H1 (cell line): ENCODE measurements around the gene DLG5. TPM values are rescaled to one million over a fixed set of nuclear protein-coding genes. Genes with fewer than 3 reads are reported as not detected.

Source experiments
- CTCF ChIA-PET: fragments of 300-600 bp; sonication (Branson Sonifier 250); formaldehyde crosslinking; loops from one replicate; lab custom pipeline; 2021; ENCODE audit not compliant: partially characterized antibody; lab: Charles Lee
- POLR2A ChIA-PET: fragments of 300-600 bp; sonication (Branson Sonifier 250); formaldehyde crosslinking; loops from one replicate; lab custom pipeline; 2021; ENCODE audit warnings: inconsistent platforms; ENCODE audit not compliant: partially characterized antibody; lab: Charles Lee
- DNase-seq, 2 experiments: peaks; one replicate each; pipeline versions ENCODE4 v3.0.0 to v3.0.0-alpha.2; 2010 to 2022; ENCODE audit warnings: low spot score in 2 of 2, low read depth in 1 of 2, mixed read lengths in 1 of 2
- FAIRE-seq: peaks from 2 replicates; lab custom pipeline; 2011; peaks lifted over from hg19 to GRCh38; lab: Jason Lieb, UNC
- H2AFZ ChIP-seq: 2 replicates; pipeline ENCODE4 v1.8.1; 2012; ENCODE audit warnings: low read length, inconsistent platforms
- H2AK5ac ChIP-seq: 2 replicates; pipeline ENCODE4 v1.6.1; 2013; ENCODE audit warnings: low read depth, low read length
- H2BK120ac ChIP-seq: replicated peaks from 2 replicates; pipeline ENCODE3; 2013; ENCODE audit warnings: low read depth, low read length, inconsistent platforms
- H2BK12ac ChIP-seq: 2 replicates; pipeline ENCODE4 v1.6.1; 2013; ENCODE audit warnings: low read depth, low read length
- H2BK15ac ChIP-seq: 2 replicates; pipeline ENCODE4 v1.6.1; 2013; ENCODE audit warnings: low read length
- H2BK20ac ChIP-seq: 2 replicates; pipeline ENCODE4 v1.6.1; 2013; ENCODE audit warnings: low read length
- H2BK5ac ChIP-seq: 2 replicates; pipeline ENCODE4 v1.6.1; 2013; ENCODE audit warnings: low read depth, low read length
- H3K14ac ChIP-seq: 2 replicates; pipeline ENCODE4 v1.6.1; 2013; ENCODE audit warnings: inconsistent platforms; ENCODE audit not compliant: insufficient read length
- H3K18ac ChIP-seq: 2 replicates; pipeline ENCODE4 v1.6.1; 2013; ENCODE audit warnings: low read length; ENCODE audit errors: extremely low read depth
- H3K23ac ChIP-seq: 2 replicates; pipeline ENCODE4 v1.6.1; 2013; ENCODE audit warnings: inconsistent platforms; ENCODE audit not compliant: insufficient read length
- H3K23me2 ChIP-seq: 2 replicates; pipeline ENCODE4 v1.6.1; 2013; ENCODE audit warnings: low read depth, low read length
- H3K27ac ChIP-seq: 2 replicates; pipeline ENCODE4 v1.6.1; 2011; ENCODE audit warnings: low read depth, low read length, inconsistent platforms
- H3K27me3 ChIP-seq, 4 experiments: replicated peaks in 1 of 4; 1 replicate in 1 of 4; 2 replicates in 3 of 4; pipeline versions ENCODE4 v1.6.1 to v1.8.1; 2011 to 2013; ENCODE audit warnings: low read length in 3 of 4, mild to moderate bottlenecking in 3 of 4, inconsistent platforms in 2 of 4, mixed read lengths in 2 of 4, moderate library complexity in 1 of 4; ENCODE audit not compliant: control insufficient read depth in 3 of 4, insufficient read depth in 3 of 4; ENCODE audit errors: extremely low read depth in 1 of 4
- H3K36me3 ChIP-seq, 4 experiments: 2 replicates each; pipeline versions ENCODE4 v1.6.1 to v1.8.1; 2011 to 2013; ENCODE audit warnings: mild to moderate bottlenecking in 4 of 4, low read length in 3 of 4, moderate library complexity in 2 of 4, control low read depth in 1 of 4, inconsistent platforms in 1 of 4; ENCODE audit not compliant: insufficient read depth in 4 of 4, control insufficient read depth in 2 of 4
- H3K4ac ChIP-seq: replicated peaks from 2 replicates; pipeline ENCODE3; 2013; ENCODE audit warnings: low read length, low read depth, mixed read lengths, inconsistent platforms; ENCODE audit not compliant: insufficient read length
- H3K4me1 ChIP-seq, 4 experiments: replicated peaks in 1 of 4; 1 replicate in 1 of 4; 2 replicates in 3 of 4; pipeline versions ENCODE4 v1.6.1 to v1.8.1; 2011 to 2013; ENCODE audit warnings: low read length in 3 of 4, inconsistent platforms in 2 of 4, mixed read lengths in 1 of 4; ENCODE audit not compliant: insufficient read depth in 4 of 4, control insufficient read depth in 3 of 4
- H3K4me2 ChIP-seq, 2 experiments: 2 replicates each; pipeline versions ENCODE4 v1.6.1 to v1.8.1; 2011 to 2013; ENCODE audit warnings: low read depth in 2 of 2, low read length in 2 of 2, control low read depth in 1 of 2, inconsistent platforms in 1 of 2, mild to moderate bottlenecking in 1 of 2; ENCODE audit not compliant: insufficient read depth in 1 of 2
- H3K4me3 ChIP-seq, 4 experiments: fragments of 200-600, 300-600 bp in 1 of 4; sonication (generic), shearing (Covaris generic), sonication (Bioruptor Twin) in 1 of 4; 2 replicates each; pipeline versions ENCODE4 v1.5.1 to v1.8.1; 2011 to 2016; ENCODE audit warnings: low read length in 4 of 4, low read depth in 3 of 4, control low read depth in 2 of 4, inconsistent platforms in 2 of 4, mild to moderate bottlenecking in 2 of 4, mixed read lengths in 1 of 4, moderate library complexity in 1 of 4; ENCODE audit not compliant: insufficient read depth in 2 of 4; ENCODE audit errors: extremely low read depth in 1 of 4
- H3K56ac ChIP-seq: replicated peaks from 2 replicates; pipeline ENCODE3; 2013; ENCODE audit warnings: low read depth, mild to moderate bottlenecking, mixed read lengths, low read length, inconsistent platforms; ENCODE audit not compliant: insufficient read length
- H3K79me1 ChIP-seq: 2 replicates; pipeline ENCODE4 v1.6.1; 2013; ENCODE audit warnings: low read depth, low read length, control low read depth
- H3K79me2 ChIP-seq, 2 experiments: 2 replicates each; pipeline versions ENCODE4 v1.6.1 to v1.8.1; 2012 to 2013; ENCODE audit warnings: low read length in 2 of 2, mild to moderate bottlenecking in 2 of 2, inconsistent platforms in 1 of 2; ENCODE audit not compliant: insufficient read depth in 2 of 2, control insufficient read depth in 1 of 2
- H3K9ac ChIP-seq, 4 experiments: replicated peaks in 1 of 4; 1 replicate in 1 of 4; 2 replicates in 3 of 4; pipeline versions ENCODE4 v1.6.1 to v1.8.1; 2011 to 2013; ENCODE audit warnings: low read depth in 3 of 4, low read length in 3 of 4, control low read depth in 2 of 4, mild to moderate bottlenecking in 2 of 4, moderate library complexity in 2 of 4, inconsistent platforms in 1 of 4; ENCODE audit errors: extremely low read depth in 1 of 4
- H3K9me3 ChIP-seq, 2 experiments: 2 replicates each; pipeline versions ENCODE4 v1.6.1 to v1.8.1; 2012 to 2013; ENCODE audit warnings: mild to moderate bottlenecking in 2 of 2, moderate library complexity in 2 of 2, control low read depth in 1 of 2, inconsistent platforms in 1 of 2, low read depth in 1 of 2, low read length in 1 of 2, mixed read lengths in 1 of 2; ENCODE audit not compliant: insufficient read depth in 2 of 2
- H4K20me1 ChIP-seq, 2 experiments: replicated peaks in 1 of 2; 2 replicates each; pipeline versions ENCODE3 to v1.8.1; 2011 to 2013; ENCODE audit warnings: inconsistent platforms in 2 of 2, low read length in 2 of 2, mild to moderate bottlenecking in 1 of 2; ENCODE audit not compliant: insufficient read depth in 2 of 2, control insufficient read depth in 1 of 2
- H4K5ac ChIP-seq: 2 replicates; pipeline ENCODE4 v1.6.1; 2013; ENCODE audit warnings: low read length, low read depth, mixed read lengths, inconsistent platforms; ENCODE audit not compliant: insufficient read length
- H4K8ac ChIP-seq: 2 replicates; pipeline ENCODE4 v1.8.0; 2013; ENCODE audit warnings: mild to moderate bottlenecking, moderate library complexity, low read length, inconsistent platforms; ENCODE audit not compliant: insufficient read depth; ENCODE audit errors: extremely low read depth
- H4K91ac ChIP-seq: replicated peaks from 2 replicates; pipeline ENCODE3; 2013; ENCODE audit warnings: low read length, mixed read lengths, inconsistent platforms; ENCODE audit not compliant: insufficient read length
- CBX5 ChIP-seq: fragments of 300-800, 300-1000 bp; sonication (generic); IDR thresholded peaks from 2 replicates; pipeline ENCODE4 v1.7.1; 2016; ENCODE audit warnings: antibody characterized with exemption, low read length, low read depth
- CBX8 ChIP-seq: fragments of 300-800, 300-1000 bp; sonication (generic); IDR thresholded peaks from 2 replicates; pipeline ENCODE4 v1.7.1; 2016; ENCODE audit warnings: low read depth, low read length, borderline replicate concordance
- CHD2 ChIP-seq: IDR thresholded peaks from 2 replicates; pipeline ENCODE4 v1.6.1; 2012; ENCODE audit warnings: low read length, improper control_type of control experiment
- CREB1 ChIP-seq: IDR thresholded peaks from 2 replicates; pipeline ENCODE4 v1.6.1; 2012; ENCODE audit warnings: inconsistent platforms
- GABPA ChIP-seq: IDR thresholded peaks from 2 replicates; pipeline ENCODE4 v1.6.1; 2011; ENCODE audit warnings: mild to moderate bottlenecking, low read length, moderate library complexity, borderline replicate concordance; ENCODE audit not compliant: insufficient read depth
- JUND ChIP-seq: IDR thresholded peaks from 2 replicates; pipeline ENCODE4 v1.6.1; 2011; ENCODE audit warnings: mild to moderate bottlenecking, improper control_type of control experiment, low read length
- KDM4A ChIP-seq: IDR thresholded peaks from one replicate; pipeline ENCODE4 v1.7.1; 2012; ENCODE audit warnings: low read depth, mild to moderate bottlenecking, moderate library complexity, low read length, inconsistent platforms; ENCODE audit not compliant: severe bottlenecking
- RAD21 ChIP-seq, 2 experiments: IDR thresholded peaks in 1 of 2; conservative IDR thresholded peaks in 1 of 2; 2 replicates each; pipeline ENCODE4 v1.6.1; 2011; ENCODE audit warnings: low read depth in 2 of 2, low read length in 2 of 2, improper control_type of control experiment in 1 of 2, inconsistent platforms in 1 of 2, mild to moderate bottlenecking in 1 of 2, moderate library complexity in 1 of 2
- RBBP5 ChIP-seq: IDR thresholded peaks from 2 replicates; pipeline ENCODE4 v1.7.1; 2012; ENCODE audit warnings: low read depth, mild to moderate bottlenecking, inconsistent platforms, low read length, moderate library complexity, borderline replicate concordance
- RXRA ChIP-seq: IDR thresholded peaks from 2 replicates; pipeline ENCODE4 v1.6.1; 2011; ENCODE audit warnings: low read depth, mild to moderate bottlenecking, low read length, moderate library complexity; ENCODE audit not compliant: insufficient read depth
- TBP ChIP-seq: IDR thresholded peaks from 2 replicates; pipeline ENCODE4 v1.6.1; 2011; ENCODE audit warnings: low read depth, low read length, improper control_type of control experiment
- TCF12 ChIP-seq: IDR thresholded peaks from 2 replicates; pipeline ENCODE4 v1.6.1; 2011; ENCODE audit warnings: low read depth, mild to moderate bottlenecking, low read length
- WGBS, 2 experiments: shearing (Covaris generic) in 1 of 2; methylation state at CpG; one replicate each; pipeline versions ENCODE4 v1.1.6 to v1.1.7; 2013 to 2015; ENCODE audit warnings: low lambda C conversion rate in 2 of 2, mixed read lengths in 2 of 2, inconsistent platforms in 1 of 2, low coverage in 1 of 2, missing lambda C conversion rate in 1 of 2; ENCODE audit not compliant: insufficient replicate concordance in 2 of 2, insufficient coverage in 1 of 2, insufficient read length in 1 of 2; ENCODE audit errors: extremely low coverage in 1 of 2, missing lambda C conversion rate in 1 of 2; 5-methylcytosine and 5-hydroxymethylcytosine counted together
- polyA plus RNA-seq, 7 experiments: library from polyadenylated mRNA; depleted of rRNA in 3 of 7; stranded (reverse) in 5 of 7; unstranded in 2 of 7; fragments of >200 nt in 5 of 7; fragments of 200-250 nt in 2 of 7; gene quantifications; 1 replicate in 5 of 7; 2 replicates in 1 of 7; 4 replicates in 1 of 7; pipeline versions ENCODE4 v1.2.1 to v1.2.3, GENCODE V29; 2011 to 2013; ENCODE audit warnings: missing spikeins in 2 of 7, mixed read lengths in 2 of 7
- total RNA-seq: library from RNA; stranded (reverse); fragmentation: NEBNext Ultra II Directional; extraction: Animal tissue kit (Norgen Biotek cat#: 25700); gene quantifications from 2 replicates; pipeline ENCODE4 v1.2.1, GENCODE V29; 2021

Gene DLG5
- total and polyA plus RNA-seq, 2 of the 8 experiments (the other 6 are each of a cell fraction or from before 2014, with no cell fraction given), result 15.6 to 71.4 TPM

DNA sequence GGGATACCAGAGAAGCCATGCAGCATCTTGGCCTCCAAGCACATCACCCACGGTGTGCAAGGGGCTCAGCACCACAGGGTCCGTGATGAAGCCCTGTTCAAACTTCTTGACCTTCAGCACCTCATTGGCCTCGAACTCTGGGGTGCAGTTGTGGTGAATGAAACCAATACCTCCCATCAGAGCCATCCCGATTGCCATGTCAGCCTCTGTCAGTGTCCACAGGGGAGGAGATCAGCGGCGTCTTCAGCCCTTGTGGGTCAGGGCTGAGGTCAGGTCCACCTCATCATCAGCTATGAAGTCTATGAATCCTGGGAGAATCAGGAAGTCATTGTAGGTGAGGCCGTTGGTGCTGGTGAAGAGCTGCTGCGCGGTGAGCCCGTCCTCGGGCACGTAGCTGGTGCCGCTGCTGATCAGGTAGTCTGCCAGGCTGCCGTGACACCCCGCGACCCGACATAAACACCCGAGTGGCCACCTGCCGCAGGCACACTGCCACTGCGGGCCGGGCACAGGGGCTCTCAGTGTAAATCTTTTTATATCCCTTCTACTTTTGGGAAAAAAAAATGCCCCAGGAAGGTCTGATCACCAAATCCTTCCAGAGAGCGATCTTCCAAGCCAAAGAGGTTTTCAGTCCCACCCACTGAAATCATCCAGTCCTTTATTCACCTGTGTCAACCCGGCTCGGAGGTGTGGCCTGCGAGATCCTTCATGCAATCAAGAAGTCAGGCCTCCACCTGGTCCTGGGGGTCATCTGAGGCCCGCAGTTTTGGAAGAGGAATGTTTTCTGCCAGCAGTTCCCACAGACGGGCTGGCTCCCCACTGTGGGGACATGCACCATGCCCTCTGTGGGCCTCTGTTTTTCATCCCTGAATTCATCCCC is 144.9 kb downstream of the DLG5 start:
- no peak overlapping the region for H3K14ac ChIP-seq
- H3K79me1 ChIP-seq, result no peaks in the 10 kb centered on the region
- H2BK5ac ChIP-seq, result no peak overlapping the region
- no peaks in the 10 kb centered on the region for H3K27me3 ChIP-seq
- no peak overlapping the region for H3K23ac ChIP-seq
- H3K4me2 ChIP-seq, result no peak overlapping the region
- H3K79me2 ChIP-seq, result no peaks in the 10 kb centered on the region
- H3K4me3 ChIP-seq, result no peak overlapping the region
- DNase-seq, result no peak
- no peaks in the 10 kb centered on the region for H3K23me2 ChIP-seq
- no peak overlapping the region for H4K91ac ChIP-seq
- ChIA-PET CTCF (interaction anchor here (1.9 kb wide), 1 partner anchor 56 kb away, joined by 5 read pairs; no protein-coding TSS in a partner anchor), POLR2A (no interaction called here)
- H4K5ac ChIP-seq, result no peak overlapping the region
- H4K20me1 ChIP-seq, result no peaks in the 10 kb centered on the region
- no peak overlapping the region for H2AK5ac ChIP-seq
- H3K9ac ChIP-seq, result no peak overlapping the region
- H3K36me3 ChIP-seq, result peaks cover 0 to 11% (median 5%) of the 10 kb centered on the region in 4 experiments; a peak in 5 of 8 replicates
- no peak for FAIRE-seq
- no peak overlapping the region for H2BK20ac ChIP-seq
- peaks cover 0 to 4% of the 10 kb centered on the region in 2 experiments; a peak in 2 of 4 replicates for H3K9me3 ChIP-seq
- H2BK12ac ChIP-seq, result no peak overlapping the region
- H4K8ac ChIP-seq, result no peak overlapping the region
- H3K4me1 ChIP-seq, result no peaks in the 10 kb centered on the region
- no peak overlapping the region for H2BK15ac ChIP-seq
- no peak overlapping the region for H3K18ac ChIP-seq
- H3K27ac ChIP-seq, result no peak overlapping the region
- no peak overlapping the region for H2BK120ac ChIP-seq
- H3K56ac ChIP-seq, result no peak overlapping the region
- no peak overlapping the region for H2AFZ ChIP-seq
- 93% methylated on average over 25 of the region's 27 CpGs; no CpG with 5 or more reads in 1 of the 2 experiments for WGBS, 2 experiments
- H3K4ac ChIP-seq, result no peak overlapping the region
- no peak for TF ChIP-seq KDM4A
- TF ChIP-seq CREB1, result no peak
- no peak for TF ChIP-seq RAD21 (IDR thresholded peaks at IDR 0.05 in 1 of 2, conservative IDR thresholded peaks at IDR 0.05 in 1 of 2; ENCODE audit: low read depth in 2 of 2, low read length in 2 of 2)
- TF ChIP-seq CBX8, result no peak
- no peak for TF ChIP-seq JUND
- no peak for TF ChIP-seq TBP
- no peak for TF ChIP-seq CHD2
- no peak for TF ChIP-seq RXRA
- TF ChIP-seq CBX5, result no peak
- no peak for TF ChIP-seq GABPA
- TF ChIP-seq RBBP5, result no peak
- no peak for TF ChIP-seq TCF12
